PC-9 (cell line): ENCODE data around the gene NAT14.

Source experiments
- EZH2 ChIP-seq: fragments of 200-600 bp; sonication (generic); IDR thresholded peaks from 2 replicates; pipeline ENCODE4 v1.8.0; 2017; ENCODE audit warnings: antibody characterized with exemption, low read depth
- TF ChIP-seq, protein P1 (sequence below): fragments of 200-600 bp; sonication (generic); conservative IDR thresholded peaks from 2 replicates; pipeline ENCODE4 v1.6.1; 2017; ENCODE audit warnings: mixed run types, antibody characterized with exemption, mild to moderate bottlenecking, moderate library complexity

DNA sequence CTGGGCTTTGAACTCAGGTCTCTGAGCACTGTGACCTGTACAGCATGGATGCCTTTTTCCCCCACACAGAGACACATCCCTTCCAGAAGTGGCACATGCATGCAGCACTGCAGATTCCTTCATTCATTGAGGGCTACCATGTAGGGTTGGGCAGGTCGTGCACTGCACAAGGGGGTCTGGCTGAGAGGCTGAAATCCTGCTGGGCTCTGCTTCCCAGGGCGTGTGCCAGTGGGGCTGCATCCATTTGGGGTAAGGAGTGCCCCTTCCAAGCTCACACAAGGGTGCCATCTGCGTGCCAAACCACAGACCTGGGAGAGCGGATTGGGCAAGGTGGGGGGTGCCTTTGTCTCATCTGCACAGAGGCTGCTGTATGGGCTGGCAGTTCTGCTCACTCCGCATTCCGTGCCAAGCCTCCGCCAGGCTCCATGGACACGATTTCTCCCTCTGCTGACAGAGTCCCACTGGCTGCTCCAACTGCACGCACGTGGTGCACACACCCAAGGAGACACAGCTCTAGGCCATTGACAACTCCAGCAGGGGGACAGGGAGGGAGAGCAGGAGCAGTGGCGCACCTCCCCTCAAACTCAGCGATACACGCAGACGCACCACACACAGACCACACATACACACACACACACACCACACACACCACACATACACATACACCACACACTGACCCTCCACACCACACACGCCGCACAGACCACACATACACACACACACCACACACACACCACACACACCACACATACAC, 37.4 kb upstream of the NAT14 start:
- TF ChIP-seq, protein P1, sequence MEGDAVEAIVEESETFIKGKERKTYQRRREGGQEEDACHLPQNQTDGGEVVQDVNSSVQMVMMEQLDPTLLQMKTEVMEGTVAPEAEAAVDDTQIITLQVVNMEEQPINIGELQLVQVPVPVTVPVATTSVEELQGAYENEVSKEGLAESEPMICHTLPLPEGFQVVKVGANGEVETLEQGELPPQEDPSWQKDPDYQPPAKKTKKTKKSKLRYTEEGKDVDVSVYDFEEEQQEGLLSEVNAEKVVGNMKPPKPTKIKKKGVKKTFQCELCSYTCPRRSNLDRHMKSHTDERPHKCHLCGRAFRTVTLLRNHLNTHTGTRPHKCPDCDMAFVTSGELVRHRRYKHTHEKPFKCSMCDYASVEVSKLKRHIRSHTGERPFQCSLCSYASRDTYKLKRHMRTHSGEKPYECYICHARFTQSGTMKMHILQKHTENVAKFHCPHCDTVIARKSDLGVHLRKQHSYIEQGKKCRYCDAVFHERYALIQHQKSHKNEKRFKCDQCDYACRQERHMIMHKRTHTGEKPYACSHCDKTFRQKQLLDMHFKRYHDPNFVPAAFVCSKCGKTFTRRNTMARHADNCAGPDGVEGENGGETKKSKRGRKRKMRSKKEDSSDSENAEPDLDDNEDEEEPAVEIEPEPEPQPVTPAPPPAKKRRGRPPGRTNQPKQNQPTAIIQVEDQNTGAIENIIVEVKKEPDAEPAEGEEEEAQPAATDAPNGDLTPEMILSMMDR = no peak
- no peak for TF ChIP-seq EZH2
